BE2C (cell line): ENCODE results near the gene RFX7.
"Not testable (repeated sequence)": the region's sequence is repeated elsewhere in the genome, so short reads cannot be mapped to it uniquely, and the experiment has no call there.

Source experiments
- DNase-seq: peaks from one replicate; pipeline ENCODE4 v3.0.0-alpha.2; 2020
- H3K27me3 ChIP-seq: fragments of 250-450 bp; sonication (Bioruptor Pico); 2 replicates; pipeline ENCODE4 v1.5.1; 2020; ENCODE audit warnings: mild to moderate bottlenecking
- H3K36me3 ChIP-seq: fragments of 250-450 bp; sonication (Bioruptor Pico); 2 replicates; pipeline ENCODE4 v1.5.1; 2020; ENCODE audit warnings: mild to moderate bottlenecking
- H3K4me1 ChIP-seq: fragments of 250-450 bp; sonication (Bioruptor Pico); 2 replicates; pipeline ENCODE4 v1.5.1; 2020
- H3K4me3 ChIP-seq: 2 replicates; pipeline ENCODE4 v1.5.1; 2011; ENCODE audit warnings: low read depth, low read length
- H3K9me3 ChIP-seq: fragments of 250-450 bp; sonication (Bioruptor Pico); 2 replicates; pipeline ENCODE4 v1.5.1; 2020
- CTCF ChIP-seq: IDR thresholded peaks from 2 replicates; pipeline ENCODE4 v1.5.1; 2012; ENCODE audit warnings: mild to moderate bottlenecking, low read depth, low read length

The RFX7 gene

GRCh38 chr15:56207092-56207491, 36.6 kb downstream of the RFX7 start:
- Histone ChIP-seq H3K27me3 (no peaks in the 10 kb centered on the region), H3K9me3 (no peaks in the 10 kb centered on the region), H3K4me1 (no peaks in the 10 kb centered on the region), H3K4me3 (no peak overlapping the region), H3K36me3 (no peaks in the 10 kb centered on the region; the same call in 1 of the 2 replicates)
- DNase-seq, result no peak
- TF ChIP-seq CTCF, result no peak

DNA sequence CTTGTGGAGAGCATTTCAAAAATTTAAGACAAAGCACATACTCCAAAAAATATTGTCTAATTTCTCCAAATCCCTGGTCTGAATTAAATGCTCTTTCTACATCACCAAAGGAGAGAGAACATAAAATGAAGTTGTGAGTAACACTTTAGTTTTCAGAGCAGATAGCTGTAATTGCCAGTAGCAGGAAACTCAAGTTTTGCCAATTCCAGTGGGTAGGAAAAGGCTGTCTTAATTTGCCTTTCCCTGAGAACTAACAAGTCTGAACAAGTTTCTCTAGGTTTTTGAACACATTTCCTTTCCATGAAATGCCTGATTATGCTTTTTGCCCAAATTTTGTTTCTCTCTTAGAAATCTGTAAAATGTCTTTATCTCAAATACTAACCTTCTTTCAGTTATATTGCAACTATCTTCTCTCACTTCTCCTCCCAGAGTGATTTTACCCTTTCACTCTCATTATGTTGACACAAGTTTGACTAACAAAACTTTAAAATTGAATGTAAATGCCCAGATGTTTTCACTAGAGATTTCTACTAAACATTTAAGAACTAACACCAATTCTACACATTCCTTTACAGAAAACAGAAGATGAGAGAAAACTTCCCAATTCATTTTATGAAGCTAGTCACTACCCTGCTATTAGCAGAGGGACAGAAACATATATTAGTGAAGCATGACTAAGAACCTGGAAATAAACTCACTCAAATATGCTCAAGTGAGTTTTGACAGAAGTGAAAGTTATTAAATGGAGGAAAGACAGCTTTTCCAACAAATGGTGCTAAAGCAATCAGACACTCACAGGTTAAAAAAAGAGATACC, 38.4 kb downstream of the RFX7 start:
- TF ChIP-seq CTCF, result no peak
- DNase-seq, result no peak
- no peak overlapping the region for H3K4me3 ChIP-seq

DNA sequence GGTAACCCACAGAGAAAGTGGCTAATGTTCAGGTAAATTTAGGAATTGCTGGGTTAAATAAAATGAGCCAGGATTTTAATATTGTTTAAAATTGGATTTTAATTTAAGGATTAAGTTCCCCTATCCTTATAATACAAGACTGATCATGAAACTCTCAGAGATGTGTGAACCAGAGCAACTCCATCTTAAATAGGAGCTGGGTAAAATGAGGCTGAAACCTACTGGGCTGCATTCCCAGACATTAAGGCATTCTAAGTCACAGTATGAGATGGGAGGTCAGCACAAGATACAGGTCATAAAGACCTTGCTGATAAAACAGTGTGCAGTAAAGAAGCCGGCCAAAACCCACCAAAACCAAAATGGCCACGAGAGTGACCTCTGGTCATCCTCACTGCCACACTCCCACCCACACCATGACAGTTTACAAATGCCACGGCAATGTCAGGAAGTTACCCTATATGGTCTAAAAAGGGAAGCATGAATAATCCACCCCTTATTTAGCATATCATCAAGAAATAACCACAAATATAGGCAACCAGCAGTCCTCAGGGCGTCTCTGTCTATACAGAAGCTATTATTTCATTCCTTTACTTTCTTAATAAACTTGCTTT, 40.3 kb downstream of the RFX7 start:
- not testable (repeated sequence) for H3K27me3 ChIP-seq, H3K4me3 ChIP-seq, H3K9me3 ChIP-seq, H3K4me1 ChIP-seq, H3K36me3 ChIP-seq, DNase-seq

More for the DNA sequence above, 38.4 kb downstream of the RFX7 start:
- H3K27me3 ChIP-seq, result no peaks in the 10 kb centered on the region
- H3K4me1 ChIP-seq, result no peaks in the 10 kb centered on the region
- no peaks in the 10 kb centered on the region; the same call in 1 of the 2 replicates for H3K36me3 ChIP-seq
- H3K9me3 ChIP-seq, result no peaks in the 10 kb centered on the region

GRCh38 chr15:56202701-56203100, 41.0 kb downstream of the RFX7 start:
- no peak for DNase-seq
- no peaks in the 10 kb centered on the region for H3K27me3 ChIP-seq
- no peaks in the 10 kb centered on the region for H3K9me3 ChIP-seq
- H3K36me3 ChIP-seq, result no peaks in the 10 kb centered on the region; the same call in 1 of the 2 replicates
- H3K4me1 ChIP-seq, result no peaks in the 10 kb centered on the region
- TF ChIP-seq CTCF, result no peak
- H3K4me3 ChIP-seq, result no peak overlapping the region

GRCh38 chr15:56199038-56199437, 44.6 kb downstream of the RFX7 start:
- no peaks in the 10 kb centered on the region; the same call in 1 of the 2 replicates for H3K36me3 ChIP-seq
- H3K27me3 ChIP-seq, result no peaks in the 10 kb centered on the region
- H3K9me3 ChIP-seq, result no peaks in the 10 kb centered on the region
- H3K4me1 ChIP-seq, result no peaks in the 10 kb centered on the region
- no peak for TF ChIP-seq CTCF
- H3K4me3 ChIP-seq, result no peak overlapping the region
- DNase-seq, result no peak

- Histone ChIP-seq H3K36me3 (no peaks in the 10 kb centered on the region), H3K9me3 (no peaks in the 10 kb centered on the region), H3K4me3 (no peak overlapping the region), H3K4me1 (no peaks in the 10 kb centered on the region), H3K27me3 (no peaks in the 10 kb centered on the region)
- TF ChIP-seq CTCF, result no peak
- DNase-seq, result no peak
Measured at GRCh38 chr15:56194035-56194434, 49.6 kb downstream of the RFX7 start.
